ENCODE results near the gene ITGB7. TPM values are rescaled to one million over a fixed set of nuclear protein-coding genes. Genes with fewer than 3 reads are reported as not detected.
A peak's percentile ranks its signal among the peaks of the same experiment; 100 is the strongest.

ITGB7 gene
- total RNA-seq (2014; rRNA removed; shearing (Covaris generic)) = 0.09 and 2.1 TPM in 2 replicates

- no peak for DNase-seq (ENCODE audit: low spot score)
These were observed at the start of gene ITGB7 for GRCh38 chr12:53207042-53207441. TSS of gene ITGB7 (minus strand) at chr12:53207251. CDS start at chr12:53200443, 6,808 bp downstream.

DNA sequence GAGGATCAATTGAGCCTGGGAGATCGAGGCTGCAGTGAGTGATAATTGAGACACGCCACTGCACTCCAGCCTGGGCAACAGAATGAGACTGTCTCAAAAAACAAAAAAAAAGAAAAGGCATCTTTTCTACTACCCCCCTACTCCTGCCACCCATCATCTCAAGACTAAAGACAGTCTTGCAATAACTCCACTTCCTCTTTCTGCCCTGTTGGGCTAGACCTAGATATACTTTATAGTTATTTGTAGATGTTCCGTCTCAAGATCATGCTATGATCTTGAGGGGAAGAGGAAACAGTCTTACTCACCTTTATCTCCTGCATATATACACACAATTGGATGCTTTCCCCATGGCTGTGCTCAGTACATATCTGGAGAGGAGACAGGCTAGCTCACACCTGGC lies 48.9 kb upstream of the ITGB7 start:
- DNase-seq (ENCODE audit: low spot score) = no peak

GRCh38 chr12:53254816-53255545 lies 47.9 kb upstream of the ITGB7 start:
- DNase-seq (ENCODE audit: low spot score) = no peak

DNA sequence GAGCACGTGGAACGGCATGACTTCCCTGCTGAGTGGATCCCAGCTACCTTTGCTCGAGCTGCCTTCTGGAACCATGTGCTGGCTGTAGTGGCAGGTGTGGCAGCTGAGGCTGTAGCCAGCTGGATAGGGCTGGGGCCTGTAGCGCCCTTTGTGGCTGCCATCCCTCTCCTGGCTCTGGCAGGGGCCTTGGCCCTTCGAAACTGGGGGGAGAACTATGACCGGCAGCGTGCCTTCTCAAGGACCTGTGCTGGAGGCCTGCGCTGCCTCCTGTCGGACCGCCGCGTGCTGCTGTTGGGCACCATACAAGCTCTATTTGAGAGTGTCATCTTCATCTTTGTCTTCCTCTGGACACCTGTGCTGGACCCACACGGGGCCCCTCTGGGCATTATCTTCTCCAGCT lies 46.2 kb upstream of the ITGB7 start:
- DNase-seq (ENCODE audit: low spot score) = no peak

DNA sequence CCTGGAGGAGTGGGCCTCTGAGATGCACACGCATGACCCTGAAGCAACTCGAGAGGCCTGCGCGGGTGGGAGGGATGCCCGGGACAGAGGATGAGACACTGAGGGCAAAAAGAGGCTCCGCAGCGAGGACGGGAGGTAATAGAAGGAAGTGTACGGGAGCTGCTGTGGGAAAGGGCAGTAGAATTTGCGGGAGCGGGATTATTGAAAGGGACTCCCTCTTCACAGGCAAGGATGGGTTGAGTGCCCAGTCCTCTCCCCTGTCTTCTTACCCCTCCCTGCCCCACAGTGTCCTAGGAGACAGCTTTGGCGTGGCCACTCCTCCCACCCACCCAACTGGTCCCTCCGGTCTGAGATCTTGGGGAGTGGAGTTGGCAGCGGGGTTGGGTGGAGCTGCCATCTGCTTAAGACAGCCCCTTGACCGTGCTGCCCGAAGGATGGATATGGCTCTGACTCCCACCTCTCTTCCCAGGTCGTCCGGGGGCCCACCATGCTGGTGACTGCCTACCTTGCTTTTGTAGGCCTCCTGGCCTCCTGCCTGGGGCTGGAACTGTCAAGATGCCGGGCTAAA lies 45.4 kb upstream of the ITGB7 start:
- DNase-seq (ENCODE audit: low spot score) = peak; percentile 26

- DNase-seq (ENCODE audit: low spot score) = peak; percentile 69
These were observed 44.7 kb upstream of the ITGB7 start for GRCh38 chr12:53251477-53252348.

DNA sequence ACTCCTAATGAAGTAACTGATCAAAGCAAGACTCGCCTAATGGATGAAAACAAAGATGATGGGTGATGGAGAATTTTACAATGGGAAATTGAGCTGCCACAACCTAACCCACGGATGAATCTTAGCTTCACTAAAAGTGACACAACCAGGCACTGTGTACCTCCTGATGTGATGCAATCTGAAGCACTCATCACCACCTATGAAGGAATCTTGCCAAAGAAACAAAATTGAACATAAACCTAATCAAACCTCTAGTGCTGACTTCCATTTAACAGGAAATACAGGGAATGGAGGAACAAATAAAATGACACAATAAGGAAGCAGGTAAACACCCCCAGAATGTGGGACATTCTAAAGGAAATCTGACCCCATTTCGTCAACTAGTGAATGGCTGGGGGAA lies 38.2 kb upstream of the ITGB7 start:
- no peak for DNase-seq (ENCODE audit: low spot score)

GRCh38 chr12:53244337-53244736 lies 37.3 kb upstream of the ITGB7 start:
- DNase-seq (ENCODE audit: low spot score) = no peak

- DNase-seq (ENCODE audit: low spot score) = no peak
These were observed 34.8 kb upstream of the ITGB7 start for GRCh38 chr12:53241623-53242412.

- DNase-seq (ENCODE audit: low spot score) = no peak
These were observed 32.7 kb upstream of the ITGB7 start for GRCh38 chr12:53239643-53240258.

DNA sequence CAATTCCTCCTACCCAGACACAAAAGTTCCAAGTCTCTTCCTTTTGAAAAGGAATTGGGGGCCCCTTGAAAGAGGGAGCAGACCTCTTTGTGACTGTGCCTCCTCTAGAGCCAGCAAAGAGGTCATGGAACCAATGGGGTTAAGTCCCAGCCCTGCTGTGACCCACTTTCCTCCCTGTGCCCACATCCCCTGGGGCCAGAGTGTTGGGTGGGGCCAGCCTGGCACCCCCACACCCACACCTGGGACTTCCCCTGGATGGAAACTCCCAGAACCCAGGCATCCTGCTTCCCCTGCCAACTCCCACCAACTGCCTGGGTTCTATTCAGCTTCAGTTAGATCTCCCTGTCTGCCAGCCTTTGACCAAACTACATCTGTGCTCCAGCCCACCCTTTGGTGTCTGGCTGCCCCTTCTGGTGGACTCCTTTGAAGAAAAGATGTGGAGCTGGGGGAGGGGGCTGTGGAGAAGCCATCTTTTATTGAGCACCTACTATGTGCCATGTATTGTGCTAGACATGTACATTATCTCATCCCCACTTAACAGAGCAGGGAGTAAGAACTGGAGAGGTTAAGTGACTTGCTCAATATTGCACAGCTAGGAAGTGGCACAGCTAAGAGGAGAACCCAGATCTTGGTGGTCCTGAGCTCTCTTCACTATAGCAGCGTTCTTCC lies 29.5 kb upstream of the ITGB7 start:
- DNase-seq (ENCODE audit: low spot score) = no peak

GRCh38 chr12:53235742-53236442 lies 28.8 kb upstream of the ITGB7 start:
- no peak for DNase-seq (ENCODE audit: low spot score)

DNA sequence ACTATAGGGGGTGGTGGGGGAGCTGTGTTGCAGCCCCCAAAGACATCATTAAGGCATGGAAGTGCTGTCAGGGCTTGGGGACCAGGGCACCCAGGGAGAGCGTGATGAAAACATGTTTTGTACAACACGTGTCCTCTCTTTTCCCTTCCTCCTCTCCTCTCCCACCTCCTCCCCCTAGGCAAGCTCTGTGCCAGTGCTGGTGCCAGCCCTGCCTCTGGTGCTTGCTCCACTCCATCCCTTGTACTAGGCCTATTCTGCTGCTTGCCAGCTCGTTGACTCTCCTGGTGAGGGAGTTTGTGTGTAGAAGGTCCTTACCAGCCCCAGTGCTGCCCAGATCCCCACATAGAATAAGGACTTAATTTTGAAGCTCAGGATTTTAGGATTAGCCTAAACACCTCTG lies 28.1 kb upstream of the ITGB7 start:
- DNase-seq (ENCODE audit: low spot score) = no peak

DNA sequence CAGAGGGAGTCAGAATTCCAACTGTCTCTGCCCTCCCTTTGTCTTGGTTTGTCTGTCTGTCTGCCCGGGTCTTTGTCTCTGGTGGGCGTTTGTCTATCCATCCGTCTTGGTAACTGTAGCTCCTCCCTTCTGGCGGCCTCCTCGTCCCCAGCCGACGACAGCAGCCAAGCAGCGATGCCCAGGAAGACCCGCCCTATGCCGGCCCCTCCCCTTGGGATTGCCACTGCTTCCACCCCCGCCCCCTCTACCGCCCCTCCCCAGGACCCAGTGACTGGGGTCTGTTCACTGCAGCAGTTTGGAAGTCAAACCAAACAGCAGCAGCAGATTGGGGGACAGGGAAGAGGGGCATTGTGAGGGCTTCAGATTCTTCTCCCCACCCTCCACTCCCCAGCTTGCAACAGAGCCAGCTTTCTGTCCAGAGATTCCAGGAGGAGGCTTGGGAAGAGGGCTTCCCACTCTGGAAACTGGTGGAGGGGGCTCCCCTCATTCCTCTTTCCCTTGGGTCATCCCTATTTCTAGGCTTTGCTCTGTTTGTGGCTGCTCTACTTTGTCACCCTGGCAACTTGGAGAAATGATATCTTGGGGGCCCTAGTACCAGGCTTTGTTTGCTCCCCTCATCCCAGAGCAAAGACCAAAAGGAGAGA lies 27.3 kb upstream of the ITGB7 start:
- no peak for DNase-seq (ENCODE audit: low spot score)

DNA sequence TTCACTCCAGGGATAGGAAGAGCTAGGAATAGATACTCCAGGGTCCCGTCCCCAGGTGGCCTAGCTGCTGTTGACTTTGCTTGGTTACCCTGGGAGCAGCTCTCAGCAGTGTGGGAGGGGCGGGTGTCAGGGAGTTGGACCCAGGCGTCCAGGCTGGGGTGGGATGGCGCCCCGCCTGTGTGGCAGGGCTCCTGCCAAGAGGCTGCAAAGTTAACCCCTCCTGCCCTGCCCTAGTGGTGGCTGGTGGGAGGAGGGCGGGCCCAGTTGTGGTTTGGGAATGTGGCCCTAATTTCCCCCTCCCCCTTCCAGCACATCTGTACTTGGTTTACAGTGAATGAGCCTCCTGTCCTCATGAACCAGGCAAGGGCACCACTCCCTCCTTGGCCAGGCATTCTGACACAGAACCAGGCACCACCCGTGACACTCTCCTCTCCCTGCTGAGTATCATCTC lies 26.6 kb upstream of the ITGB7 start:
- DNase-seq (ENCODE audit: low spot score) = no peak

DNA sequence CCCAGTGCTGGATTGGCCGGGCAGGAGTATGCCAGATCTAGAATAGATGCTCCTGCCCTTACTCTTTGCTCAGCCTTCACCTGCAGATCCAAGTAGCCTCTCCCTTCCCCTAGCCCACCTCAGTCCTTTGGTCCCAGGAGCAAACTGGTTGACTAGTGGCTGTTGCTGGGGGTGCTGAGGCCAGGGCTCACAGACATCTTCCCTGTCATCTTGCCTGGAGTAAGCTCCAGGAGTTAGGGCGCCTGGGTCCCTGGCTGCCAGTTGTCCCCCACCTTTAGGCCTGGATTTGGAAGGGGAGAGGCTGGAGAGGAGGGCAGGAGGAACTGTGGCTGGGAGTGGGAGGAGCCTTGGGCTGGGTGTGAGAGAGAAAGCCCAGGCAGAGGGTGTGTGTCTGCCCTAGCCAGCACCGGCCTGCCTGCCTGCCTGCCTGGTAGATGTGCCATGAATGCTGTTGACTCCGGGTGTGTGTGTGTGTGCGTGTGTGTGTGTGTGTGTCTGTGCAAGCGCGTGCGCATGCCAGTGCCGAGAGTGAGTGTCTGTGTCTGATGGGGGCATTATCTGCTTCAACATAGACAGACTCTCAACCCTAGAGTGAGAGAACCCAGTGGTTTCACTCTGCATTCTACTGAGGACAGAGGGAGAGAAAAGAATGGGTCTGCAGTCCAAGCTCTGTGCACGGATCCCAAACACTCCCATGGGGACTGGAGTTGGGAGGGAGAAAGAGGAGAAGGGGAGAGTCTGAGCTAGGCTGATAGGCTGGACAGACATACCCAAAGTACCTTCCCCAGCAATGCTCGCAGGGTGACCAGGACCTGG lies 25.8 kb upstream of the ITGB7 start:
- peak; percentile 48 for DNase-seq (ENCODE audit: low spot score)

DNA sequence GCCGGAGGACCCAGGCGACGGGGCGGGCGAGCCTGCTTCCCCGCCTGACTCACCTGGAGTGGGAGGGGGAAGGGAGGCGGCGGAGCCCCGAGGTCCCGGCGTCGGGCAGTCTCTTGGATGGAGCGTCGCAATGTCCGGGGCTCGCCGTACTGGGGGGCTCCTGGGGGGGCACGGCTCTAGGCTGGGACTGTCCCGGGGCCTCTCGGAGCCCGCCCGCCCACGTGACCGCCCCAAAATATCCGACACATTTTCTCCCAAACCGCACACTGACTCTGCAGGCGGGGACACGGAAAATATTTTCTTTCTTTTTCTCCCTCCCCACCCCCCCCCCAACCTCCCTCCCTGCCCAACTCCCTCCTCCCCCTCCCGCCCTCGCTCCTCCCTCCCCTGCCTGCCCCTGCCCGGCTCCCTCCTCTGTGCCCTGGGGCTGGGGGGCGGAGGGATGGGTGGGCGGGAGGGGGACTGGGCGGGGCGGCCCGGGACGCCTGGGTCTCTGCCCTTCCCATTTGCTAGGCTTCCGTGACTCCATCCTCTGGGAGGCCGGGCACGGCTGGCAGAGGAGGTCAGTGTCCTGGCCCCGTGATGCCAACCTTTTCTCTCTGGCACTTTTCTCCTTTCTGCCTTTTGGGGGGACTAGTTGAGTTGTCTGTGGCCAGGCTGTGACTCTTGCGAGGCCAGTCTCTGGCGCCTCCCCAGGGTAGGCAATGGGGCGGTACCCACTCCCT lies 25.0 kb upstream of the ITGB7 start, which contains the start of gene RARG:
Gene RARG, minus strand, starts transcription at position 289 of the 725 bp plus-strand sequence. CDS start 4,664 bp downstream, outside the sequence.
- DNase-seq (ENCODE audit: low spot score) = peak; percentile 71

GRCh38 chr12:53231671-53231920 lies 24.5 kb upstream of the ITGB7 start:
- no peak for DNase-seq (ENCODE audit: low spot score)

All from A172 (cell line).